Spleen (tissue), 11 donors: Measurements from ENCODE around the gene SLC34A3. TPM values are rescaled to one million over a fixed set of nuclear protein-coding genes. Genes with fewer than 3 reads are reported as not detected.

Experiments used
- DNase-seq: peaks from one replicate; pipeline ENCODE4 v3.0.0-alpha.2; 2020
- H3K27ac ChIP-seq, 8 donors: fragments of 200-600 bp; sonication (generic) in 7 of 8; 1 replicate in 4 of 8; 2 replicates in 4 of 8; pipeline versions ENCODE4 v1.5.0 to v1.8.0; 2016 to 2021; ENCODE audit warnings: inconsistent platforms in 4 of 8, mild to moderate bottlenecking in 4 of 8, moderate library complexity in 1 of 8
- H3K27me3 ChIP-seq, 7 donors: fragments of 200-600 bp; sonication (generic) in 6 of 7; replicated peaks in 1 of 7; 1 replicate in 4 of 7; 2 replicates in 3 of 7; pipeline versions ENCODE4 v1.5.0 to v1.8.0; 2016 to 2021; ENCODE audit warnings: inconsistent platforms in 3 of 7, mild to moderate bottlenecking in 1 of 7
- H3K36me3 ChIP-seq, 6 donors: fragments of 200-600 bp; sonication (generic) in 5 of 6; 1 replicate in 4 of 6; 2 replicates in 2 of 6; pipeline versions ENCODE4 v1.5.0 to v1.8.0; 2016 to 2021; ENCODE audit warnings: inconsistent platforms in 2 of 6
- H3K4me1 ChIP-seq, 6 donors: fragments of 200-600 bp; sonication (generic) in 5 of 6; 1 replicate in 3 of 6; 2 replicates in 3 of 6; pipeline versions ENCODE4 v1.5.0 to v1.8.0; 2016 to 2021; ENCODE audit warnings: inconsistent platforms in 3 of 6
- H3K4me3 ChIP-seq, 8 donors: fragments of 200-600 bp; sonication (generic) in 7 of 8; 1 replicate in 4 of 8; 2 replicates in 4 of 8; pipeline versions ENCODE4 v1.5.0 to v1.8.0; 2016 to 2021; ENCODE audit warnings: inconsistent platforms in 4 of 8, mild to moderate bottlenecking in 4 of 8, moderate library complexity in 2 of 8
- H3K9me3 ChIP-seq, 8 donors: fragments of 200-600 bp; sonication (generic) in 7 of 8; 1 replicate in 4 of 8; 2 replicates in 4 of 8; pipeline versions ENCODE4 v1.5.0 to v1.8.0; 2016 to 2021; ENCODE audit warnings: inconsistent platforms in 4 of 8
- POLR2A ChIP-seq, 3 donors: fragments of 450-650 bp; IDR thresholded peaks; one replicate each; pipeline ENCODE4 v1.5.1; 2017; ENCODE audit warnings: antibody characterized with exemption in 3 of 3, mild to moderate bottlenecking in 1 of 3
- POLR2AphosphoS5 ChIP-seq, 3 donors: sonication (generic); formaldehyde crosslinking; IDR thresholded peaks; one replicate each; pipeline ENCODE4 v1.5.1; 2017; ENCODE audit warnings: antibody characterized with exemption in 3 of 3
- WGBS, 5 donors: extraction: QIAGEN DNeasy Blood & Tissue Kit in 3 of 5; methylation state at CpG; one replicate each; pipeline versions ENCODE4 v1.1.5 to v1.1.7; 2013 to 2018; 5-methylcytosine and 5-hydroxymethylcytosine counted together
- intact Hi-C: fragments of 100-400 bp; cut with DNase I; formaldehyde crosslinking; loops from one replicate; pipeline ENCODE4 v1.15.0; 2023; ENCODE audit warnings: low total_unique reads
- polyA plus RNA-seq, 3 donors: library from polyadenylated mRNA; stranded (reverse); fragments of 200-250 nt; gene quantifications; one replicate each; pipeline ENCODE4 v1.2.1, GENCODE V29; 2013
- total RNA-seq, 7 donors: library from RNA; depleted of rRNA in 3 of 7; stranded (reverse); fragments of >200 nt in 3 of 7; fragmentation: NEBNext Ultra II Directional in 4 of 7; extraction: Animal tissue kit (Norgen Biotek cat#: 25700) in 4 of 7; gene quantifications; one replicate each; pipeline versions ENCODE4 v1.1.0 to v1.2.1, GENCODE V29; 2016 to 2021
- TF ChIP-seq, protein P1 (sequence below), 11 experiments: fragments of 200-600 bp in 7 of 11; fragments of 450-650 bp in 4 of 11; sonication (generic) in 4 of 11; IDR thresholded peaks in 8 of 11; conservative IDR thresholded peaks in 3 of 11; 1 replicate in 7 of 11; 2 replicates in 4 of 11; pipeline versions ENCODE4 v1.4.0 to v1.8.0; 2016 to 2021; ENCODE audit warnings: antibody characterized with exemption in 11 of 11, inconsistent platforms in 4 of 11, mild to moderate bottlenecking in 1 of 11
- donor health status: healthy with polysubstance abuse.
- donor health status: DM: no; HTN: no; CAD: no; lungs with moderate emphysema.
- donor health status: DM: no; HTN: no; CAD: no.
- donor health status: Bipolar disorder and iron deficiency.
- donor health status: healthy.
- donor health status: DM: no; HTN: no; CAD: no.
- donor health status: DM: yes; HTN: yes; CAD: no.

Gene SLC34A3
- total and polyA plus RNA-seq, 10 donors: not detected

- 34 to 53% (median 38%) methylated on average over 14 to 23 of the region's 23 CpGs for WGBS, 5 donors
- DNase-seq: no peak
- peaks cover 0 to 60% (median 31%) of the 10 kb centered on the region in 6 donors for H3K36me3 ChIP-seq
- peak overlapping the region; percentile 94 to 99 (median 98) for H3K27ac ChIP-seq
- H3K4me1 ChIP-seq: peaks cover 29 to 70% (median 51%) of the 10 kb centered on the region in 6 donors
- peak overlapping the region; percentile 75 to 100 (median 96) for H3K4me3 ChIP-seq
- TF ChIP-seq POLR2AphosphoS5 (IDR thresholded peaks at IDR 0.05) (no peak), POLR2A (IDR thresholded peaks at IDR 0.05) (no peak)
- TF ChIP-seq, protein P1, sequence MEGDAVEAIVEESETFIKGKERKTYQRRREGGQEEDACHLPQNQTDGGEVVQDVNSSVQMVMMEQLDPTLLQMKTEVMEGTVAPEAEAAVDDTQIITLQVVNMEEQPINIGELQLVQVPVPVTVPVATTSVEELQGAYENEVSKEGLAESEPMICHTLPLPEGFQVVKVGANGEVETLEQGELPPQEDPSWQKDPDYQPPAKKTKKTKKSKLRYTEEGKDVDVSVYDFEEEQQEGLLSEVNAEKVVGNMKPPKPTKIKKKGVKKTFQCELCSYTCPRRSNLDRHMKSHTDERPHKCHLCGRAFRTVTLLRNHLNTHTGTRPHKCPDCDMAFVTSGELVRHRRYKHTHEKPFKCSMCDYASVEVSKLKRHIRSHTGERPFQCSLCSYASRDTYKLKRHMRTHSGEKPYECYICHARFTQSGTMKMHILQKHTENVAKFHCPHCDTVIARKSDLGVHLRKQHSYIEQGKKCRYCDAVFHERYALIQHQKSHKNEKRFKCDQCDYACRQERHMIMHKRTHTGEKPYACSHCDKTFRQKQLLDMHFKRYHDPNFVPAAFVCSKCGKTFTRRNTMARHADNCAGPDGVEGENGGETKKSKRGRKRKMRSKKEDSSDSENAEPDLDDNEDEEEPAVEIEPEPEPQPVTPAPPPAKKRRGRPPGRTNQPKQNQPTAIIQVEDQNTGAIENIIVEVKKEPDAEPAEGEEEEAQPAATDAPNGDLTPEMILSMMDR (IDR thresholded peaks at IDR 0.05 in 8 of 11, conservative IDR thresholded peaks at IDR 0.05 in 3 of 11): no peak
- H3K9me3 ChIP-seq: no peaks in the 10 kb centered on the region
- intact Hi-C loops: no loop called here
- H3K27me3 ChIP-seq: no peaks in the 10 kb centered on the region
These were observed 41.1 kb upstream of the SLC34A3 start for GRCh38 chr9:137189297-137190295.

- DNase-seq: no peak
- TF ChIP-seq, protein P1 (IDR thresholded peaks at IDR 0.05 in 8 of 11, conservative IDR thresholded peaks at IDR 0.05 in 3 of 11): no peak
- TF ChIP-seq POLR2A (IDR thresholded peaks at IDR 0.05) (no peak), POLR2AphosphoS5 (IDR thresholded peaks at IDR 0.05) (no peak)
- peak overlapping the region in 5 of 8 donors; percentile 97 to 99 (median 98) for H3K27ac ChIP-seq
- H3K27me3 ChIP-seq: no peaks in the 10 kb centered on the region
- intact Hi-C loops: no loop called here
- H3K4me1 ChIP-seq: peaks cover 29 to 62% (median 47%) of the 10 kb centered on the region in 6 donors
- WGBS, 5 donors: 84 to 95% (median 88%) methylated on average over 7 to 9 of the region's 9 CpGs
- peaks cover 0 to 52% (median 25%) of the 10 kb centered on the region in 6 donors for H3K36me3 ChIP-seq
- peak overlapping the region in 1 of 8 donors; percentile 95 for H3K4me3 ChIP-seq
- H3K9me3 ChIP-seq: no peaks in the 10 kb centered on the region
These were observed 40.3 kb upstream of the SLC34A3 start for GRCh38 chr9:137190315-137190856.

GRCh38 chr9:137191245-137191644 lies 39.5 kb upstream of the SLC34A3 start:
- H3K4me1 ChIP-seq: peaks cover 29 to 62% (median 40%) of the 10 kb centered on the region in 6 donors

More at GRCh38 chr9:137191245-137191644, 39.5 kb upstream of the SLC34A3 start:
- no peaks in the 10 kb centered on the region for H3K27me3 ChIP-seq
- H3K36me3 ChIP-seq: peaks cover 0 to 44% (median 16%) of the 10 kb centered on the region in 6 donors
- no peak for DNase-seq
- no peak overlapping the region for H3K4me3 ChIP-seq
- intact Hi-C loops: no loop called here
- no peaks in the 10 kb centered on the region for H3K9me3 ChIP-seq
- 70 to 100% (median 91%) methylated on average over 1 to 3 of the region's 3 CpGs for WGBS, 5 donors
- peak overlapping the region in 2 of 8 donors; percentile 7 to 97 for H3K27ac ChIP-seq
- TF ChIP-seq POLR2A (IDR thresholded peaks at IDR 0.05): no peak
- TF ChIP-seq, protein P1 (IDR thresholded peaks at IDR 0.05 in 8 of 11, conservative IDR thresholded peaks at IDR 0.05 in 3 of 11): no peak
- no peak for TF ChIP-seq POLR2AphosphoS5 (IDR thresholded peaks at IDR 0.05)
